ENCODE results near the gene KANSL1. TPM values are rescaled to one million over a fixed set of nuclear protein-coding genes. Genes with fewer than 3 reads are reported as not detected.

The KANSL1 gene
- polyA plus RNA-seq, 3 donors: 3.1 to 31.9 (median 4.6) TPM

- Mint-ChIP-seq H3K27me3 (ENCODE audit: low read depth in 3 of 3) (peaks cover 0 to 2% (median 0%) of the 10 kb centered on the region in 3 donors), H3K4me1 (peaks cover 17% of the 10 kb centered on the region), H3K27ac (peak overlapping the region in 1 of 7 donors; percentile 3), H3K36me3 (peaks cover 6 to 10% of the 10 kb centered on the region in 2 donors), H3K9me3 (no peaks in the 10 kb centered on the region), H3K4me3 (no peak overlapping the region)
- no peak overlapping the region for H3K27ac ChIP-seq (ENCODE audit: low read depth in 1 of 2, low read length in 2 of 2)
- H2AFZ ChIP-seq (ENCODE audit: insufficient read depth, low read depth, low read length, poor library complexity, severe bottlenecking): no peak overlapping the region
- DNase-seq: peak; percentile 61 to 65 (median 62)
- H3K4me3 ChIP-seq (replicated peaks in 1 of 3; ENCODE audit: low read depth in 2 of 3, low read length in 3 of 3): no peak overlapping the region
- H3K27me3 ChIP-seq (ENCODE audit: control insufficient read depth in 2 of 2, insufficient read depth in 2 of 2, low read length in 2 of 2): no peaks in the 10 kb centered on the region
- H4K20me1 ChIP-seq (ENCODE audit: insufficient read depth, low read length): no peaks in the 10 kb centered on the region
- H3K4me1 ChIP-seq (ENCODE audit: control insufficient read depth in 1 of 2, insufficient read depth in 2 of 2, low read length in 2 of 2): peaks cover 4 to 5% of the 10 kb centered on the region in 2 donors
- intact Hi-C loops (cut with micrococcal nuclease): loop anchor here in 1 of 2 donors (2.0 kb wide), 1 partner anchor 18 kb away; no protein-coding TSS in a partner anchor
- no peak overlapping the region for H3K4me2 ChIP-seq (replicated peaks; ENCODE audit: extremely low read depth, low read length, poor library complexity, severe bottlenecking)
- no peak overlapping the region for H3K9ac ChIP-seq (ENCODE audit: insufficient read depth, low read length, poor library complexity, severe bottlenecking)
- H3K36me3 ChIP-seq (replicated peaks in 1 of 2; ENCODE audit: control insufficient read depth in 1 of 2, insufficient read depth in 2 of 2, low read length in 2 of 2): peaks cover 5 to 11% of the 10 kb centered on the region in 2 donors
- no peaks in the 10 kb centered on the region for H3K9me3 ChIP-seq (replicated peaks in 1 of 2; ENCODE audit: control insufficient read depth in 1 of 2, insufficient read depth in 1 of 2, low read length in 2 of 2)
- TF ChIP-seq CTCF (IDR thresholded peaks at IDR 0.05): peak; percentile 83
- WGBS (ENCODE audit: insufficient coverage): 100% methylated on average over 2 of the region's 11 CpGs
- H3K79me2 ChIP-seq (ENCODE audit: insufficient read depth, low read length): peaks cover 22% of the 10 kb centered on the region
Measured at GRCh38 chr17:46212634-46213435, 19.6 kb upstream of the KANSL1 start.

- TF ChIP-seq CTCF (IDR thresholded peaks at IDR 0.05): no peak
- intact Hi-C loops (cut with micrococcal nuclease): loop anchor here in 1 of 2 donors (2.0 kb wide), 1 partner anchor 206 kb away; no protein-coding TSS in a partner anchor
Measured at GRCh38 chr17:46208997-46209396, 15.8 kb upstream of the KANSL1 start.

More at GRCh38 chr17:46208997-46209396, 15.8 kb upstream of the KANSL1 start:
- Histone ChIP-seq H3K27ac (ENCODE audit: low read depth in 1 of 2, low read length in 2 of 2) (no peak overlapping the region), H2AFZ (ENCODE audit: insufficient read depth, low read depth, low read length, poor library complexity, severe bottlenecking) (no peak overlapping the region), H3K79me2 (ENCODE audit: insufficient read depth, low read length) (peaks cover 34% of the 10 kb centered on the region), H3K4me2 (replicated peaks; ENCODE audit: extremely low read depth, low read length, poor library complexity, severe bottlenecking) (no peak overlapping the region), H3K9me3 (replicated peaks in 1 of 2; ENCODE audit: control insufficient read depth in 1 of 2, insufficient read depth in 1 of 2, low read length in 2 of 2) (no peaks in the 10 kb centered on the region), H3K36me3 (replicated peaks in 1 of 2; ENCODE audit: control insufficient read depth in 1 of 2, insufficient read depth in 2 of 2, low read length in 2 of 2) (peaks cover 3 to 6% of the 10 kb centered on the region in 2 donors), H4K20me1 (ENCODE audit: insufficient read depth, low read length) (no peaks in the 10 kb centered on the region), H3K9ac (ENCODE audit: insufficient read depth, low read length, poor library complexity, severe bottlenecking) (no peak overlapping the region), H3K4me3 (replicated peaks in 1 of 3; ENCODE audit: low read depth in 2 of 3, low read length in 3 of 3) (no peak overlapping the region), H3K27me3 (ENCODE audit: control insufficient read depth in 2 of 2, insufficient read depth in 2 of 2, low read length in 2 of 2) (no peaks in the 10 kb centered on the region), H3K4me1 (ENCODE audit: control insufficient read depth in 1 of 2, insufficient read depth in 2 of 2, low read length in 2 of 2) (no peaks in the 10 kb centered on the region)
- peaks cover 0 to 9% (median 0%) of the 10 kb centered on the region in 7 donors for H3K9me3 Mint-ChIP-seq
- no peaks in the 10 kb centered on the region for H3K27me3 Mint-ChIP-seq (ENCODE audit: low read depth in 3 of 3)
- H3K27ac Mint-ChIP-seq: no peak overlapping the region
- WGBS (ENCODE audit: insufficient coverage): 93% methylated on average over 6 of the region's 8 CpGs
- peaks cover 5 to 12% of the 10 kb centered on the region in 2 donors for H3K36me3 Mint-ChIP-seq
- no peak overlapping the region for H3K4me3 Mint-ChIP-seq
- peaks cover 3% of the 10 kb centered on the region for H3K4me1 Mint-ChIP-seq
- DNase-seq: no peak

Measured in CD14-positive monocyte (primary cell).